Spleen (tissue), 7 donors: ENCODE data around the gene SYT14.

Experiments
- CTCF ChIP-seq, 11 experiments: fragments of 200-600 bp in 7 of 11; fragments of 450-650 bp in 4 of 11; sonication (generic) in 4 of 11; IDR thresholded peaks in 8 of 11; conservative IDR thresholded peaks in 3 of 11; 1 replicate in 7 of 11; 2 replicates in 4 of 11; pipeline versions ENCODE4 v1.4.0 to v1.8.0; 2016 to 2021; ENCODE audit warnings: antibody characterized with exemption in 11 of 11, inconsistent platforms in 4 of 11, mild to moderate bottlenecking in 1 of 11
- POLR2A ChIP-seq, 3 donors: fragments of 450-650 bp; IDR thresholded peaks; one replicate each; pipeline ENCODE4 v1.5.1; 2017; ENCODE audit warnings: antibody characterized with exemption in 3 of 3, mild to moderate bottlenecking in 1 of 3
- donor health status: DM: no; HTN: no; CAD: no; lungs with moderate emphysema.
- donor health status: DM: no; HTN: no; CAD: no.
- donor health status: DM: no; HTN: no; CAD: no.

DNA sequence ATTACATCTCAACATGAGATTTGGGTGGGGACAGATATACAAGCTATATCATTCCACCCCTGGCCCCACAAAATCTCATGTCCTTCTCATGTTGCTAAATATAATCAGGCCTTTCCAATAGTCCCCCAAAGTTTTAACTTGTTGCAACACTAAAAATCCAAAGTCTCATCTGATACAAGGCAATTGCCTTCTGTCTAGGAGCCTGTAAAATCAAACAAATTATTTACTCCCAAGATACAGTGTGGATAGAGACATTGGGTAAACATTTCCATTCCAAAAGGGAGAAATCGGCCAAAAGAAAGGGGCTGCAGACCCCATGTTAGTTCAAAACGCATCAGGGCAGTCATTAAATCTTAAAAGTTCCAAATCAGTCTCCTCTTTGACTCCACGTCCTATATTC lies 47.0 kb downstream of the SYT14 start:
- TF ChIP-seq CTCF (IDR thresholded peaks at IDR 0.05 in 8 of 11, conservative IDR thresholded peaks at IDR 0.05 in 3 of 11) (no peak), POLR2A (IDR thresholded peaks at IDR 0.05) (no peak)
